Gastroesophageal sphincter (tissue), 4 donors: Measurements from ENCODE around the gene TTN. TPM values are rescaled to one million over a fixed set of nuclear protein-coding genes. Genes with fewer than 3 reads are reported as not detected.

Source experiments
- ATAC-seq: fragments of 150-250 bp; one replicate; pipeline ENCODE4 v1.9.1; 2016; ENCODE audit warnings: mild to moderate bottlenecking, moderate library complexity
- H3K27ac ChIP-seq, 4 donors: fragments of 200-600 bp; sonication (generic) in 3 of 4; 1 replicate in 3 of 4; 2 replicates in 1 of 4; pipeline ENCODE4 v1.5.1; 2016 to 2019
- H3K27me3 ChIP-seq: fragments of 200-600 bp; sonication (generic); one replicate; pipeline ENCODE4 v1.5.1; 2019
- H3K36me3 ChIP-seq, 2 donors: fragments of 200-600 bp; sonication (generic); one replicate each; pipeline ENCODE4 v1.5.1; 2019; ENCODE audit warnings: control low read depth in 1 of 2
- H3K4me1 ChIP-seq, 3 donors: fragments of 200-600 bp; sonication (generic); 1 replicate in 2 of 3; 2 replicates in 1 of 3; pipeline ENCODE4 v1.5.1; 2016 to 2019; ENCODE audit warnings: control low read depth in 2 of 3
- H3K4me3 ChIP-seq, 2 donors: fragments of 200-600 bp; sonication (generic); one replicate each; pipeline ENCODE4 v1.5.1; 2019; ENCODE audit warnings: mild to moderate bottlenecking in 1 of 2, moderate library complexity in 1 of 2
- H3K9me3 ChIP-seq, 3 donors: fragments of 200-600 bp; sonication (generic); one replicate each; pipeline ENCODE4 v1.5.1; 2017 to 2019; ENCODE audit warnings: control low read depth in 2 of 3
- EP300 ChIP-seq: sonication (generic); formaldehyde crosslinking; IDR thresholded peaks from one replicate; pipeline ENCODE4 v1.6.1; 2017; ENCODE audit warnings: antibody characterized with exemption, mild to moderate bottlenecking
- POLR2A ChIP-seq, 2 donors: fragments of 450-650 bp; IDR thresholded peaks; one replicate each; pipeline ENCODE4 v1.6.1; 2017; ENCODE audit warnings: antibody characterized with exemption in 2 of 2, mild to moderate bottlenecking in 2 of 2, moderate library complexity in 1 of 2
- POLR2AphosphoS5 ChIP-seq: sonication (generic); formaldehyde crosslinking; IDR thresholded peaks from one replicate; pipeline ENCODE4 v1.6.1; 2017; ENCODE audit warnings: antibody characterized with exemption
- WGBS, 2 donors: methylation state at CpG; one replicate each; pipeline ENCODE4 v1.1.5; 2018; ENCODE audit warnings: low coverage in 1 of 2; 5-methylcytosine and 5-hydroxymethylcytosine counted together
- total RNA-seq, 4 donors: library from RNA; depleted of rRNA; stranded (reverse); fragments of >200 nt; gene quantifications; one replicate each; pipeline ENCODE4 v1.1.0, GENCODE V29; 2016
- TF ChIP-seq, protein P1 (sequence below), 4 experiments: fragments of 200-600 bp in 2 of 4; fragments of 450-650 bp in 2 of 4; sonication (generic) in 1 of 4; IDR thresholded peaks; one replicate each; pipeline ENCODE4 v1.5.1; 2017 to 2019; ENCODE audit warnings: antibody characterized with exemption in 4 of 4, mild to moderate bottlenecking in 2 of 4, moderate library complexity in 2 of 4

Gene TTN
- total RNA-seq, 4 donors from 2014 or later: 5.0 to 12.8 (median 8.3) TPM

DNA sequence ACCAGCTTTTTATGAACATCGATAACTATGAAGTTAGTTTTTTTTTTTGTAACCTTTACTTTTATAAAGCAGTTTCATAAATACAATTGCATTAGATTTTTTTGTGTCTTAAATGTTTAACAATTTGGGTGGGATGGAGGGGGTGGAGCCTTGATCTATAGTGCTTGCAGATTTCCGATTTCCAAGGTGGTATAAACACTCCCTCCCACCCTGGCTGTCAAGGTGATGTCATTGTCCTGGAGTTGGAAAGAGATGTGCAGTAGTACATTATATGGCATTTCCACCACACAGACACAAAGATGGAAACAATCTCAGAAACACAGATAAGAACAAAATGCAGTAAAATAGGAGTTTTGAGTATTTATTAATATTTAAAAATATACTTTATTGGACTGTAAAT lies 114.4 kb downstream of the TTN start:
- Histone ChIP-seq H3K27ac (no peak overlapping the region), H3K27me3 (no peaks in the 10 kb centered on the region), H3K4me3 (no peak overlapping the region), H3K9me3 (no peaks in the 10 kb centered on the region), H3K36me3 (no peaks in the 10 kb centered on the region), H3K4me1 (no peaks in the 10 kb centered on the region)
- 73 to 89% methylated on average over 2 of the region's 2 CpGs for WGBS, 2 donors
- no peak for TF ChIP-seq EP300
- TF ChIP-seq POLR2A (IDR thresholded peaks at IDR 0.05): no peak
- TF ChIP-seq POLR2AphosphoS5: no peak
- TF ChIP-seq, protein P1, sequence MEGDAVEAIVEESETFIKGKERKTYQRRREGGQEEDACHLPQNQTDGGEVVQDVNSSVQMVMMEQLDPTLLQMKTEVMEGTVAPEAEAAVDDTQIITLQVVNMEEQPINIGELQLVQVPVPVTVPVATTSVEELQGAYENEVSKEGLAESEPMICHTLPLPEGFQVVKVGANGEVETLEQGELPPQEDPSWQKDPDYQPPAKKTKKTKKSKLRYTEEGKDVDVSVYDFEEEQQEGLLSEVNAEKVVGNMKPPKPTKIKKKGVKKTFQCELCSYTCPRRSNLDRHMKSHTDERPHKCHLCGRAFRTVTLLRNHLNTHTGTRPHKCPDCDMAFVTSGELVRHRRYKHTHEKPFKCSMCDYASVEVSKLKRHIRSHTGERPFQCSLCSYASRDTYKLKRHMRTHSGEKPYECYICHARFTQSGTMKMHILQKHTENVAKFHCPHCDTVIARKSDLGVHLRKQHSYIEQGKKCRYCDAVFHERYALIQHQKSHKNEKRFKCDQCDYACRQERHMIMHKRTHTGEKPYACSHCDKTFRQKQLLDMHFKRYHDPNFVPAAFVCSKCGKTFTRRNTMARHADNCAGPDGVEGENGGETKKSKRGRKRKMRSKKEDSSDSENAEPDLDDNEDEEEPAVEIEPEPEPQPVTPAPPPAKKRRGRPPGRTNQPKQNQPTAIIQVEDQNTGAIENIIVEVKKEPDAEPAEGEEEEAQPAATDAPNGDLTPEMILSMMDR (IDR thresholded peaks at IDR 0.05): no peak
- no peak for ATAC-seq

DNA sequence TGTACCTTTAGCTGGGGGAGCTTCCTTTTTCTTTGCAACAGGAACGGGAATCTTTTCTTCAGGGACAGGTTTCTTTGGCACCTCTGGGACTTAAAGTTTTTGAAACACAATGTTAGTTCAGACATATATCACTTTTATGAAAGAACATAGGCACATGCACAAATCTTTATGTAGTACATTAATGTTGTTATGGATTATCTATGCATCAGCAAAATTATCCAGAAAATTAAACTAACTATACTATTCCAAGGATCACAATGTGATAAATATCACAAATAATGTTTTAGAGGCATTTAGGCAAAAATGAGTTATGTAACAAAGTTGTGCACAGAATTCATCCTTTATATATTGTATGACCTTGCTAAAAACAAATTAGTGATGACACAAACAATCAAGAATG lies 117.4 kb downstream of the TTN start:
- no peaks in the 10 kb centered on the region for H3K36me3 ChIP-seq
- no peaks in the 10 kb centered on the region for H3K27me3 ChIP-seq
- H3K27ac ChIP-seq: no peak overlapping the region
- WGBS, 2 donors: 60 to 69% methylated on average over 1 of the region's 1 CpG
- H3K9me3 ChIP-seq: no peaks in the 10 kb centered on the region
- H3K4me3 ChIP-seq: no peak overlapping the region
- TF ChIP-seq EP300: no peak
- no peak for TF ChIP-seq POLR2A (IDR thresholded peaks at IDR 0.05)
- TF ChIP-seq, protein P1 (IDR thresholded peaks at IDR 0.05): no peak
- no peak for TF ChIP-seq POLR2AphosphoS5
- no peak for ATAC-seq
- no peaks in the 10 kb centered on the region for H3K4me1 ChIP-seq

DNA sequence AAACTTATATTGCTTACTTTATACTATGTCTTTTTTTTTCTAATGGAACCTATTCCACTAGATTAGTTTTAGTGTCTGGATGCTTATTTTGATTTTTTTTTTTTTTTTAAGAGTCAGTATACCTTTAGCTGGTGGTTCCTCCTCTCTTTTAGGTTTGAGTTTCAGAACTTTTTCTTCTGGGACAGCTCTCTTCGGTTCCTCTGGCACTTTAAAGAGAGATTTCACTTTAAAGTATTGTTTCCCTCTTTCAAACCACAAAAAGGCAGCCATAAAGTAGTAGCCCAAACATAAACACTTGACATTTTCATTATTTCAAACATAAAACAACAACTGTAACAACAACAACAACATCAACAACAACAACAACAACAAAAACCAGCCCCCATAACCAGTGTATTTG lies 123.3 kb downstream of the TTN start:
- Histone ChIP-seq H3K4me3 (no peak overlapping the region), H3K4me1 (no peaks in the 10 kb centered on the region), H3K27ac (no peak overlapping the region), H3K36me3 (no peaks in the 10 kb centered on the region), H3K9me3 (no peaks in the 10 kb centered on the region), H3K27me3 (no peaks in the 10 kb centered on the region)
- ATAC-seq: no peak
- TF ChIP-seq, protein P1 (IDR thresholded peaks at IDR 0.05): no peak
- TF ChIP-seq EP300 (no peak), POLR2A (IDR thresholded peaks at IDR 0.05) (no peak), POLR2AphosphoS5 (no peak)
- 50 to 71% methylated on average over 1 of the region's 1 CpG for WGBS, 2 donors

DNA sequence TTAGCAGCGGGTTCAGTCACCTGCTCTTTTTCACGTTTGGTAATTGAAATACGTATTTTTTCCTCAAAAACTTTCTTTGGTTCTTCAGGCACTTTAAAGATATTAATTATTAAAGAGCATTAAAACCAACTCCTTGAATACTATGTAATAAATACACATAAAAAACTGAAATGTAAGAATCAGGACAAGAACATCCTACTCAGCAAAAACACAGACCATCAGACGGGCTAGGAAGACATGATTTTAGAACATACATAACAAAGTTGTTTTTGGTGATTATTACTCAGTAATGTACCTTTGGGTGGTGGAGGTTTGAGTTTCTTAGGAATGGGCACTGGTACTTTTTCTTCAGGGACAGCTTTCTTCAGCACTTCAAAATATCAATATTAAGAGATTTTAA lies 126.1 kb downstream of the TTN start:
- no peak overlapping the region for H3K27ac ChIP-seq
- TF ChIP-seq, protein P1 (IDR thresholded peaks at IDR 0.05): no peak
- no peak for TF ChIP-seq POLR2AphosphoS5
- no peak for TF ChIP-seq POLR2A (IDR thresholded peaks at IDR 0.05)
- TF ChIP-seq EP300: no peak
- H3K27me3 ChIP-seq: no peaks in the 10 kb centered on the region
- H3K4me3 ChIP-seq: no peak overlapping the region
- H3K4me1 ChIP-seq: no peaks in the 10 kb centered on the region
- 63 to 84% methylated on average over 4 of the region's 4 CpGs for WGBS, 2 donors
- no peaks in the 10 kb centered on the region for H3K36me3 ChIP-seq
- no peak for ATAC-seq
- no peaks in the 10 kb centered on the region for H3K9me3 ChIP-seq

DNA sequence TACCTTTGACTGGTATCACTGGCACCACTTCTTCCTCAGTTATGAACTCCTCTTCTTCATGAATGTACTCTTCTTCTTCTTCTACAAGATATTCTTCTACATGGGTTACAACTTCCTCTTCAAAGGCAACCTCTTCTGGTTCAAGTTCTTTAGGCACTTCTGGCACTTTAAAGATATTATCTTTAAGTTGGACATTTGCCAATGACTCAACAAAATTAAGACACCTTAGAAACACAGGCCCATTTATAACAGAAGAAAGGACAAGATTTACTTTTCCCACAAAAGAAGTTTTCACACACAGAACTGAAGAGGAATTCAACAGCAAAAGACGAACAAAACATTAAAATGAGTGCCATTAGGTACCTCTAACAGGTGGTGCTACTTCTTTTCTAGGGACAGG lies 127.3 kb downstream of the TTN start:
- 74 to 100% methylated on average over 1 of the region's 1 CpG for WGBS, 2 donors
- no peaks in the 10 kb centered on the region for H3K4me1 ChIP-seq
- H3K36me3 ChIP-seq: no peaks in the 10 kb centered on the region
- no peaks in the 10 kb centered on the region for H3K27me3 ChIP-seq
- ATAC-seq: no peak
- H3K4me3 ChIP-seq: no peak overlapping the region
- no peak overlapping the region for H3K27ac ChIP-seq
- no peaks in the 10 kb centered on the region for H3K9me3 ChIP-seq
- TF ChIP-seq, protein P1 (IDR thresholded peaks at IDR 0.05): no peak
- TF ChIP-seq EP300 (no peak), POLR2AphosphoS5 (no peak), POLR2A (IDR thresholded peaks at IDR 0.05) (no peak)
